PC-9 (cell line): ENCODE data around the gene ESYT1. TPM values are rescaled to one million over a fixed set of nuclear protein-coding genes. Genes with fewer than 3 reads are reported as not detected.

Experiments
- BruUV-seq: library from RNA; stranded (reverse); fragments of 400-500 nt; replicated peaks from 2 replicates; lab custom pipeline; 2021; lab: Mats Ljungman, UMichigan
- CTCF ChIA-PET: fragments of 300-600 bp; sonication (Branson Sonifier 250); formaldehyde crosslinking; loops from one replicate; lab custom pipeline; 2022; ENCODE audit warnings: antibody characterized with exemption; lab: Charles Lee
- POLR2A ChIA-PET: fragments of 300-600 bp; sonication (Branson Sonifier 250); formaldehyde crosslinking; loops from one replicate; lab custom pipeline; 2022; ENCODE audit warnings: antibody characterized with exemption; ENCODE audit not compliant: unreplicated experiment; lab: Charles Lee
- DNase-seq, 2 experiments: peaks; one replicate each; pipeline versions ENCODE4 v3.0.0 to v3.0.0-alpha.2; 2015 to 2022; ENCODE audit warnings: mixed read lengths in 1 of 2
- H2AFZ ChIP-seq: fragments of 200-600 bp; sonication (generic); 2 replicates; pipeline ENCODE4 v1.8.1; 2017; ENCODE audit warnings: antibody characterized with exemption
- H3F3A ChIP-seq: fragments of 200-600 bp; sonication (generic); 2 replicates; pipeline ENCODE4 v1.8.1; 2017; ENCODE audit warnings: antibody characterized with exemption, mild to moderate bottlenecking, low read depth; ENCODE audit not compliant: insufficient read depth
- H3K27ac ChIP-seq: fragments of 200-600 bp; sonication (generic); 2 replicates; pipeline ENCODE4 v1.6.1; 2016; ENCODE audit warnings: mixed run types
- H3K27me3 ChIP-seq: fragments of 200-600 bp; sonication (generic); 2 replicates; pipeline ENCODE4 v1.6.1; 2016; ENCODE audit warnings: low read depth, mixed run types; ENCODE audit not compliant: insufficient read depth
- H3K36me3 ChIP-seq: fragments of 200-600 bp; sonication (generic); 2 replicates; pipeline ENCODE4 v1.6.1; 2016; ENCODE audit warnings: low read depth, mixed run types
- H3K4me1 ChIP-seq: fragments of 200-600 bp; sonication (generic); replicated peaks from 2 replicates; pipeline ENCODE4 v1.6.1; 2016; ENCODE audit warnings: mixed run types; ENCODE audit not compliant: insufficient read depth
- H3K4me2 ChIP-seq: fragments of 200-600 bp; sonication (generic); 2 replicates; pipeline ENCODE4 v1.6.1; 2017; ENCODE audit warnings: mixed run types
- H3K4me3 ChIP-seq: fragments of 200-600 bp; sonication (generic); 2 replicates; pipeline ENCODE4 v1.6.1; 2016; ENCODE audit warnings: mixed run types
- H3K79me2 ChIP-seq: fragments of 200-600 bp; sonication (generic); 2 replicates; pipeline ENCODE4 v1.6.1; 2017; ENCODE audit warnings: low read depth, mixed run types
- H3K9me2 ChIP-seq: fragments of 200-600 bp; sonication (generic); 2 replicates; pipeline ENCODE4 v1.8.1; 2017; ENCODE audit warnings: mild to moderate bottlenecking; ENCODE audit not compliant: insufficient read depth
- H3K9me3 ChIP-seq: fragments of 200-600 bp; sonication (generic); 2 replicates; pipeline ENCODE4 v1.8.1; 2016; ENCODE audit warnings: low read depth; ENCODE audit not compliant: insufficient read depth
- H4K20me1 ChIP-seq: fragments of 200-600 bp; sonication (generic); 2 replicates; pipeline ENCODE4 v1.8.1; 2017; ENCODE audit not compliant: insufficient read depth
- EZH2 ChIP-seq: fragments of 200-600 bp; sonication (generic); IDR thresholded peaks from 2 replicates; pipeline ENCODE4 v1.8.0; 2017; ENCODE audit warnings: antibody characterized with exemption, low read depth
- intact Hi-C: fragments of 100-400 bp; cut with micrococcal nuclease; formaldehyde crosslinking; loops from one replicate; pipeline ENCODE4 v1.10.0; 2022; ENCODE audit not compliant: unreplicated experiment
- total RNA-seq: library from RNA; stranded (reverse); gene quantifications from 2 replicates; pipeline ENCODE4 v1.2.3, GENCODE V29; 2021
- TF ChIP-seq, protein P1 (sequence below): fragments of 200-600 bp; sonication (generic); conservative IDR thresholded peaks from 2 replicates; pipeline ENCODE4 v1.6.1; 2017; ENCODE audit warnings: mixed run types, antibody characterized with exemption, mild to moderate bottlenecking, moderate library complexity

Gene ESYT1
- total RNA-seq, 1 experiment from 2014 or later: 46.1 TPM

DNA sequence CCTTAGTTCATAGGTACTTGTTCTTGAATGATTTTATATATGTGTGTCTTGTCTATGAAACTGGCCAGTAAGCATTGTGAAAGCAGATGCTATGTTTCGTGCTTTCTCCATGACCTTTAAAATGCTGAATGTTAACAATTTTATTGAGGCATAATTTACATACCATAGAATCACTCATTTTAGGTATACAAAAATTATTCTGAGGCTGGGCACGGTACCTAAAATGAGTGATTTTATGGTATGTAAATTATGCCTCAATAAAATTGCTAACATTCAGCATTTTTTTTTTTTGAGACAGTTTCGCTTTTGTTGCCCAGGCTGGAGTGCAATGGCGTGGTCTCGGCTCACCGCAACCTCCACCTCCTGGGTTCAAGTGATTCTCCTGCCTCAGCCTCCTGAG is 6.8 kb downstream of the ESYT1 start:
- no peak overlapping the region for H3K4me2 ChIP-seq
- no peak overlapping the region for H3K27ac ChIP-seq
- H4K20me1 ChIP-seq: no peaks in the 10 kb centered on the region
- intact Hi-C loops: no loop called here
- no peaks in the 10 kb centered on the region for H3K79me2 ChIP-seq
- CTCF ChIA-PET: no interaction called here
- H2AFZ ChIP-seq: no peak overlapping the region
- H3K36me3 ChIP-seq: peaks cover 17% of the 10 kb centered on the region; the same call in 1 of the 2 replicates
- no peaks in the 10 kb centered on the region for H3K9me3 ChIP-seq
- H3F3A ChIP-seq: no peaks in the 10 kb centered on the region
- TF ChIP-seq, protein P1, sequence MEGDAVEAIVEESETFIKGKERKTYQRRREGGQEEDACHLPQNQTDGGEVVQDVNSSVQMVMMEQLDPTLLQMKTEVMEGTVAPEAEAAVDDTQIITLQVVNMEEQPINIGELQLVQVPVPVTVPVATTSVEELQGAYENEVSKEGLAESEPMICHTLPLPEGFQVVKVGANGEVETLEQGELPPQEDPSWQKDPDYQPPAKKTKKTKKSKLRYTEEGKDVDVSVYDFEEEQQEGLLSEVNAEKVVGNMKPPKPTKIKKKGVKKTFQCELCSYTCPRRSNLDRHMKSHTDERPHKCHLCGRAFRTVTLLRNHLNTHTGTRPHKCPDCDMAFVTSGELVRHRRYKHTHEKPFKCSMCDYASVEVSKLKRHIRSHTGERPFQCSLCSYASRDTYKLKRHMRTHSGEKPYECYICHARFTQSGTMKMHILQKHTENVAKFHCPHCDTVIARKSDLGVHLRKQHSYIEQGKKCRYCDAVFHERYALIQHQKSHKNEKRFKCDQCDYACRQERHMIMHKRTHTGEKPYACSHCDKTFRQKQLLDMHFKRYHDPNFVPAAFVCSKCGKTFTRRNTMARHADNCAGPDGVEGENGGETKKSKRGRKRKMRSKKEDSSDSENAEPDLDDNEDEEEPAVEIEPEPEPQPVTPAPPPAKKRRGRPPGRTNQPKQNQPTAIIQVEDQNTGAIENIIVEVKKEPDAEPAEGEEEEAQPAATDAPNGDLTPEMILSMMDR: no peak
- TF ChIP-seq EZH2: no peak
- no peak overlapping the region for H3K4me3 ChIP-seq
- H3K9me2 ChIP-seq: no peaks in the 10 kb centered on the region
- peak in 1 of 2 experiments; percentile 11 for DNase-seq
- H3K27me3 ChIP-seq: no peaks in the 10 kb centered on the region
- no TSS peak for BruUV-seq
- peaks cover 11% of the 10 kb centered on the region for H3K4me1 ChIP-seq
- POLR2A ChIA-PET: no interaction called here

DNA sequence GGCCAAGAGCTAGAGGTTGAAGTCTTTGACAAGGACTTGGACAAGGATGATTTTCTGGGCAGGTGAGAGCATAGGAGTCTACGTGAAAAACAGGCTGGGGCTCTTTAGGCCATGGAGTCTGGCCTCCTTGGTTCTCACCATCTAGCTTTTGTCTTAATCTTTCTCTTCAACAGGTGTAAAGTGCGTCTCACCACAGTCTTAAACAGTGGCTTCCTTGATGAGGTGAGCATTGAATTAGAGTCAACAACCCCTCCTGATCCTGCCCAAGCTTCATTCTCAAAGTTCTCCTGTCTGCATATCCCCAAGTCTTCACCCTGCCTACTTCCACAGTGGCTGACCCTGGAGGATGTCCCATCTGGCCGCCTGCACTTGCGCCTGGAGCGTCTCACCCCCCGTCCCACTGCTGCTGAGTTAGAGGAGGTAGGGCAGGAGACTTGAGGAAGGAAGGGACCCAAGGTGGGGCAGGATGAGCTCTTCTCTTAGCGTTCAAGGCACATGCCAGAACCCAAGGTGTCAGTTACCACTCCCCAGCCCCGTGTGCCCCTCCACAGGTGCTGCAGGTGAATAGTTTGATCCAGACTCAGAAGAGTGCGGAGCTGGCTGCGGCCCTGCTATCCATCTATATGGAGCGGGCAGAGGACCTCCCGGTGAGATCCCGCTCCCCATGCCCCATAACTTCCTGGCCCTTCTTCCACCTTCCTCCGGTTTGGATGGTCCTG is 9.9 kb downstream of the ESYT1 start:
- Histone ChIP-seq H3K27me3 (no peaks in the 10 kb centered on the region), H3F3A (no peaks in the 10 kb centered on the region), H4K20me1 (no peaks in the 10 kb centered on the region), H3K4me3 (no peak overlapping the region), H3K9me3 (no peaks in the 10 kb centered on the region), H3K27ac (no peak overlapping the region), H3K4me1 (no peaks in the 10 kb centered on the region), H3K9me2 (no peaks in the 10 kb centered on the region), H3K4me2 (no peak overlapping the region), H2AFZ (no peak overlapping the region), H3K79me2 (no peaks in the 10 kb centered on the region), H3K36me3 (peaks cover 9% of the 10 kb centered on the region; the same call in 1 of the 2 replicates)
- TF ChIP-seq, protein P1: no peak
- no peak for TF ChIP-seq EZH2
- ChIA-PET POLR2A (no interaction called here), CTCF (no interaction called here)
- intact Hi-C loops: no loop called here
- DNase-seq: no peak
- no TSS peak for BruUV-seq

DNA sequence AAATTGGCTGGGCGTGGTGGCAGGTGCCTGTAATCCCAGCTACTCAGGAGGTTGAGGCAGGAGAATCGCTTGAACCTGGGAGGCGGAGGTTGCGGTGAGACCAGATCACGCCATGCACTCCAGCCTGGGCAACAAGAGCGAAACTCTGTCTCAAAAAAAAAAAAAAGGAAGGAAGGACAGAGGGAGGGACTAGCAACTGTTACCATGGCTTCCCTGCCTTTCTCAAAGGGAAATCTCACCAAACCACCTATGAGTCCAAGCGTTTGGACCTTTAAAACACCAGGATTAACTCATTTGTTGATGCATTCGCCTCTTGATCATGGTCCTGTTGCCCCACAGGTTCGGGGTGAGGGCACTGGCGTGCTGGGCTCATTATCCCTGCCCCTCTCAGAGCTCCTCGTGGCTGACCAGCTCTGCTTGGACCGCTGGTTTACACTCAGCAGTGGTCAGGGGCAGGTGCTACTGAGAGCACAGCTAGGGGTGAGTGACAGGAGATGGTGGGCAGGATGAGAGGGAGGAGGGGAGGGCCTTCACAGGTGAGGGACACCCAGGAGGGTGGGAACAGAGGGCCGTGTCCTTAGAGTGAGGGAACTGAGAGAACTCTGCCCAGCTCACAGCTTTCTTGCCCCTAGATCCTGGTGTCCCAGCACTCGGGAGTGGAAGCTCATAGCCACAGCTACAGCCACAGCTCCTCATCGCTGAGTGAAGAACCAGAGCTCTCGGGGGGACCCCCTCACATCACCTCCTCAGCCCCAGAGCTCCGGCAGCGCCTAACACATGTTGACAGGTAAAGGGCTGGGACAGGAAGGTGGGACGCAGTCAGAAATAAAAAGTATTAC is 14.1 kb downstream of the ESYT1 start:
- Histone ChIP-seq H3K4me2 (no peak overlapping the region), H2AFZ (no peak overlapping the region), H3F3A (peaks cover 12% of the 10 kb centered on the region), H3K9me2 (no peaks in the 10 kb centered on the region), H3K4me3 (no peak overlapping the region), H3K27me3 (no peaks in the 10 kb centered on the region), H3K9me3 (no peaks in the 10 kb centered on the region), H3K36me3 (peaks cover 6% of the 10 kb centered on the region; the same call in 1 of the 2 replicates), H3K27ac (no peak overlapping the region), H3K79me2 (no peaks in the 10 kb centered on the region), H3K4me1 (peaks cover 12% of the 10 kb centered on the region), H4K20me1 (no peaks in the 10 kb centered on the region)
- BruUV-seq: no TSS peak
- ChIA-PET POLR2A (no interaction called here), CTCF (no interaction called here)
- intact Hi-C loops: no loop called here
- TF ChIP-seq, protein P1: no peak
- TF ChIP-seq EZH2: no peak
- no peak for DNase-seq
